HG03097 (cell line): ENCODE measurements around the gene HOXB13.

ENCODE experiments used
- ATAC-seq: cut with Tn5 transposase; IDR thresholded peaks from one replicate; pipeline ENCODE4 v1.9.1; 2021; ENCODE audit not compliant: unreplicated experiment, low FRiP score

HOXB13 gene

DNA sequence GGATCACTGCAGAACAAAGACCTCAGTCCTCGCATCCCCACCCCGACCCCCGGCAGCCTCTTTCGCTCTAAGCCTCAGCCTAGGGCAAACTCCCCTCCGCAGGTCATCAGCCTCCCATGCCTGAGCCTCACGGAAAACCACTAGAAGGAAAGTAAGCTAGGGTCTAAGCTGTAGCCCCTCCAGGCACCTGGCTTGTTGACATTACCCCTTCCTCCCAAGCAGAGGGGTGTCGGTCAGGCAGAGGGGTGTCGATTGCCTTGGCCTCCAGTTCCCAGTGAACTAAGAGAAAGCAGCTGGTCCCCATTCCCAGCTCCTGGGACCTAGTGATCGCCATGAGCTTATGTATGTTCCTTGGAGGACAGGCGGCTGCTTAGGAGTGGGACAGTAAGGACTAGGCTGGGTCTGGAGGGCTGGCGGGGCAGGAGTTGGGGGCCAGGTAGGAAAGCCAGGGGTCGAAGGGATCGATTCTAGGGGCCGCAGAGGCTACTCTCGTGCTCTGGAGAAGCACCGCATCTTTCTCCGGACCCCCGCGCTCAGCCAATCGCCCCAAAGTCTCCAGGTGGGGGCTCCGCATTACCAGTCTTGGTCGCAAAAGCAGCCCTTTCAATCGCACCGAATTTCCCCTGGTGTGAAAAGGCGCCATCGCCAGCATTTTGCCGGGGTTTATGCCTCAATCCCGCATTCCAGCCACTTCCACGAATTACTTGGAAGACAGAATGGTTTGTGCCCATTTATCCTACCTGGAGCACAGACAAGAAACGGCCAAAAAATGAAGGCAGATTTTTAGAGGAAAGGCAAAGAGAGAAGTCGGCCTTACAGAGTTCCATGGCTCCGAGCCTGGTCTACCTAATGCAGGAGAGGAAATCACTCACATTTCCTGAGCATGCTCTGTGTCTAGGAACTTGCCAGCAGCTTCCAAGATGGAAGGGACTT lies 21.3 kb upstream of the HOXB13 start:
- no peak for ATAC-seq

DNA sequence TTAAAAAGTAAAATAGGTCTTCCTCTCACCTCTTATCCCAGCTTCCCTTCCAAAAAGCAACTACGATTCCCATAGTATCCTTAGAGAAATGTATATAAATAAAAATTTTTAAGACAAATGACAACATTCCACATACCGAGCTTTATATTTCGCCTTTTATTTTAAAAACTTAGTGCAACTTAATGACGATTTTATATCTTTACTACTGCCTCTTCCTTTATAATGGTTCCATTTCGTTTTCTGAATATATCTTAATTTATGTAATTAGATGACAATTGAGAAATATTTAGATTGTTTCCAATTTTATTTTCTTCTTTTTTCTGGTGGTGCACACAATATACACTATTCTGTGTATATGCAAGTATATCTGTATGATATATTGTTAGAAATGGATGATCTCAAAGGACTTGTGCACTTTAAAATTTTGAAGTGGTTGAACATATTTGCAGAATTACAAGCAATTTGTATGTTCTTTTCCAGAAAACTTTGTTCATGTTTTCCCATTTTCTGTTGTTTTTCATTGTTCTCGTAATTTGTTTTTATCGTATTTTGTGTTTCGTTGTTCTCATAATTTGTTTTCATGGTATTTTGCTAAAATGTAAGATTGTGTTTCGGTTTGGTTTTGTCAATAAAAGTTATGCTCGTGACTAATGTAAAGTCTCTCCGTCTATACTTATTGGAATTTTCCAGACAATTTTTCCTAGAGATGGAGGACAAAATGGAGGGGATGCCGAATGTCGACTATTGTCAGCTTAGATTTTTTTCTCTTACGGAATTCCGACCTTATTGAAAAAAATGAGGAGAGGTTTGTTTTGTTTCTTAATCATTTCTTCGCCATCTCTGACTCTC lies 20.4 kb upstream of the HOXB13 start:
- ATAC-seq, result no peak

DNA sequence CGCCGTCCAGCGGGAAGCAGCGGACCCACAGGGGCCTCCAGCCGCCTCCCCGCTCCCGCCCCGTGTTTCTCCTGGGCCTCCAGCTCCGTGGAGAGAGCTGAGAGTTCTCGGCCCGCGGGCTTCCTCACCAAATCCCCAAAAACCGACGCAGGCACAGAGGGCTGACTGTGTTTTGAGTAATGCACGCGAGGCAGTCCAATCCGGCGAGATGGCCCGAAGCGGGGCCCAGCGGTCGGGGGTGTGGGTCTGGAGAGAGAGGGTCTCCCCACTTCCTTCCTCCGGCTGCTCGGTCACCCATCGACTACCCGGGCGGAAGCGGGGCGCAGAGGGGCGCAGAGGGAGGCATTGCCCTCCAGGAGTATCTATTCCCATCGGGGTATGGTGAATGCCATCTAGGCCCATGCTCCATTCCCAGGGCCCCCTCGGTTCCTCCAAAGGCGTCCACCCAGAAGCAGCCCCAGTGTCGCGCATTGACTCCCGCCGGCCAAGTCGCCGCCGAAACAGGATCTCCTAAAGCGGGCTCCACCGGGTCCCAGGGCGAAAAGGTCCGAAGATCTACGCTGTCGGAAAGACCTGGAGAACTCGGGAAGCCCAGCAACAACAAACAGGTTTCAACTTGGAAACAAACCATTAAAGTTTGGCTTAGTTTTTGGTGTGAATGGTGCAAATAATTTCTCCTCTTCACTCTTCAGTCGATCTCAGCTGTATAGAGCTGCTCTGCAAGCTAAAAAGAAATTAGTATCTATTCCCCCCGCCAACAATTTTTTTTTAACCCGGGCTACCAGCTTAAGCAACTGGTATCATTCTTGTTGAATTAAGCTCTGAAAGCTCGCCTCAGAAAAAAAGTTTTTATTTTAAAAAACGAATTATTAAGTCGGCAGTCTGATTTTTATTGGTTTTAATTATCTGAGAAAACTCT lies 19.2 kb upstream of the HOXB13 start:
- ATAC-seq, result no peak

DNA sequence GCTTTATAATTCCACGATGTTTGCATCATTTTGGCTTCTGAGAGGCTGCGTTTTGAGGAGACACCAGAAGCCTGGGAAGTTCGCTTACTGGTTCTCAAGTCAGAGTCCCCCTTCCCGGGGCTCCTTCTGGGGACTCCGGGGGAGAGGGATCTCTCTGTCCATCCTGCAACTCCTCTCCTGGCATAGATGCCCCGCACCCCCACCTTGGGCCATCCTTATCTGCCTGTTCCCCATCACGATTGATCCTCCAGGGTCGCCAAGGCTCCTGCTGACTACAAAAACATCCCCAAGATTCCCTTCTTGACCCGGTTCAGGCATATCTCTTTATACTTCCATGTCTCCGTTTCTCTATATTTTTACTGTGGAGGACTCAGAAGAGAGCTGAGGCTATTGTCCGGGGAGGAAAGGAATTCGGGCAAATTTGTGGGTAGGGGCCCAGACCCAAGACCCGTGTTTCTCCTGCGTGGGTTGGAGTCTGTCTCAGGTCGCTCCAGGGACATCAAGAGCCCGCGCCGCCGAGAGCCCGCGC lies 18.4 kb upstream of the HOXB13 start:
- no peak for ATAC-seq

DNA sequence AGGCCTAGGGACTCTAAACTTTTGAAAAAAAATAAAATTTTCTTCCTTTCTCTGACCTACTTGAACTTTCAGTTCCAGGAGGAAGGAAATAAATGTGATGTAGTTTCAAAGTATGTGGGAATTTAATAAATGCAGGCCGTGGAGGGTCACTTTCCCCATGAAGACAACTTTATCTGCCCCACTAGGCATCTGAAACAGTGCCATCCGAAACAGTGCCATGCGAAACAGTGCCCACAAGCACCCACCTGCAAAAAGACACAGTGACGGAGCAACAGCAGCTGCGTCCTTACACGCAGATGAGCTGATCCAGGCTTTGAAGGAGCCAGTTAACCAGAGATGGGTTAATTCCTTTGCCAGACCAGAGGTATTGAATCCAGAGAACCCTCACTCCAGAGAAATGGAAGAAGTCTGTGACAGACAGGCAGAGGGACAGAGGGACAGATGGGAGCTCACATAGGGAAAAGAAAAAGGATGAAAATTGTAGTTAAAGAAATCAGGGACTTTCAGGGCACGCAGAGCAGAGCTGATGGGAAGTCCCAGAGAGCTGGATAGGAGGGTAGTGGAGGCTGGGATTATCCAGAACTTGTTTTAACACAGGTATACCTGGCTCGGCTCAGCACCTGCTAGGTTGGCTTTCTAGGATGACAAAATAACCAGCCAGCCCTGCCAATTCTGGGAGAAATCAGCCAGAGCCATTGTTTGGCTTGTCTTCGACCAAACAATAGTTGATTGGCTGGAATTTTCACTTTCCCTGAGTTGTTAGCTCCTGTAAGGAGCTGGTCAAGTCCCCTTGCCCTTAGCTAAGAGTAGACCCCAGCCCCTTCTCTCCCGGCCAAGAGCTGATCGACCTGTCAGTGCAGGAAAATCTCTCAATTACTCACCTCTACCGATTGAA lies 17.1 kb upstream of the HOXB13 start:
- no peak for ATAC-seq

DNA sequence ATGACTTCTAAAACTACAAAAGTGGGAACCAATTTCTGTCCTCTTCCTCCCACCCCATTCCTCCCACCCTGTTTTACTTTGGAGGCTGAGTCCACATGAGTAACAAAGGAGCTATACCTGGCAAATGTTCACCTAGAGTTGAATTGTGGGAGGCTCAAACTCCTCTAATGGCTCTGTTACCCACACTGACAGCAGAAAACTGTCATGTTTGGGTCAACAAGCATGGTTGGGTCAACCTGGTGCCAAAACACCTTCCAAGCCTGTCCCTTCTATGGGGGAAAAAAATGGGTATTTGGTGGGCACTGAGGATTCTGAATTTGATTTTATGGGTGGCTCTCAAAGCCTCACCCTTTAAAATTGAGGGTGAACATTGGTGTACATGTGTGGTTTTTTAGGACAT lies 12.0 kb upstream of the HOXB13 start:
- no peak for ATAC-seq

DNA sequence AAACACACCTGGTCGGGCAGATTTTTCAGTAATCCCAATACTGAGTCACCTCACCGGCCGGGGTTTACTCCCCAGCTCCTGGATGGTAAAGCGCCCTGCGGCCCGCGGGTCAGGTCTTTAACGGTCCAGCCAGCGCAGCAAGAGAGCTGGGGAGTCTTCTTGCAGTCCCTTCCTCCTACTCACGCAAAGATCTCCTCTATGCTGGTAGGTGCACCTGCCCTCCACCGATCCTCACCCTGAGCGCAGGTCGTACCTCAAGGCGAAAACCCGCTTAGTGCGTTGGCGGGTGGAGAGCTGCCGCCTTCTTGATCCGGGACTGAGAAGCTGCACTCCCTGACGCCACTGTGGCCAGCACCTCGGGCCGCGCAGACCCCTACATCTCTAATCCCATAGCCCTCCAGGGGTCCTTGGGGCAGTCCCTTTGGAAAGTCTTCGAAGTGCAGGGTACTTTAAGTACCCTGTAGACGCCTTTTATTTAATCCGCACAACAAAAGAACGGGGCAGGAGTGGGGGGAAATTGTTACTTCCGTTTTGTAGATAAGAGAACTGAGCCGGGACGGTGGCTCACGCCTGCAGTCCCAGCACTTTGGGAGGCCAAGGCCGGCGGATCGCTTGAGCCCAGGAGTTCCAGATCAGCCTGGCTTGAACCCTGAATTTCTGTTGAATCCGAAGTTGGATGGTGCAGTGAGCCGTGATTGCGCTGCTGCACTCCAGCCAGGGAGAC lies 10.4 kb upstream of the HOXB13 start:
- no peak for ATAC-seq

DNA sequence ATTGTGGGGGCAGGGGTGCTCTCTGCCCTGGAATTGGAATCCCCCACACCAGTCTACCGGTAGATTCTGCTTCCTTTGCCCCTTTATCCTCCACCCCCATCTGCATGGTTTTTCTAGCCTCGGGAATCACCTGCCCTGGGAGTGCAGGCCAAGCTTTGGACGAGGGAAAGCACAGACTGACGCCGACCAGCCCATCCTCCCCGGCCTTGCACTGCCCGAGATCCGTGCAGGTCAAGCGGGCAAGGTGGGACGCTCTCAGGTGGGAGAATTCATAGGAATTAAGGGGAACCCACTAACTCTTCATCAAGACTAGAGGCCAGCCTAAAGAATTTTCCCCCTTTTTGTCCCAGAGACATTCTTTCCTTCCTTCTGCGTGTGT lies 9.9 kb upstream of the HOXB13 start:
- no peak for ATAC-seq

DNA sequence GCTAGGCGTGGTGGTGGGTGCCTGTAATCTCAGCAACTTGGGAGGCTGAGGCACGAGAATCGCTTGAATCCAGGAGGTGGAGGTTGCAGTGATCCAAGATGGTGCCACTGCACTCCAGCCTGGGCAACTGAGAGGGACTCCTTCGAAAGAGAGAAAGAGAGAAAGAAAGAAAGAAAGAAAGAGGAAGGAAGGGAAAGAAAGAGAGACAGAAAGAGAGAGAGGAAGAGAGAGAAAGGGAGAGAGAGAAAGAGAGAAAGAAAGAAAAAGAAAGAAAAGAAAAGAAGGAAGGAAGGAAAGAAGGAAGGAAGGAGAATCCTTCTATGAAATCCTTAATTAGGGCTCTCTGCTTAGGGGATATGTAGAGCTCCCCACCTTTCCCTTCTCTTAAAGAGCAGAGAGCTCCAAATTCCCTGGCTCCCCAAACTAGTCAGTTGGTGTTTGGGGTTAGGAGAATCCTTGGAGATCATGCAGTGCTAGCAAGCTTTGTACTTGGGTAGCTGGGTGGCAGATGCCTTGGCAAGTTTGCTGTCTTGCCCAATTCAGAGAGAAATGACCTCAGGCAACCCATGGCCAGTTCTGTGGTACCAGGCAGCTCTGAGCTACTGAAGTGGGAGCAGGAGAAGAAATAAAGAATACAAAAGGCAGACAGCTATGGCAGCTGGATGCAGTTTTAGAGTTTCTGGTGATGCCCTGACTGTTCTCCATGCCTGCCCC lies 8.9 kb upstream of the HOXB13 start:
- no peak for ATAC-seq

DNA sequence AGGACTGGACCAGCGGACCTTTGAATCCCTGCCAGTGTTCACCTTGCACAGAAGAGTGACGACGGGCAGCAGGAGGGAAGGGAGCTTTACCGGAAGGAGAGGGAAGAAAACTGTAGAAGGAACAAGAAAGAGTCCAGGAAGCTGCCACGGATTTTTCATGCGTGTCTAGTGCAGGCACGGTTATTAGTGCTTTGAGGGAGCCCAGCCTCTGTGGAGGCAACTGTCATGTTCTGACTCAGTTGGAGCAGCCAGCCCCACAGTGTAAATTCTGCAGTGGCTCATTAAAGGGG lies 6.5 kb upstream of the HOXB13 start:
- no peak for ATAC-seq

DNA sequence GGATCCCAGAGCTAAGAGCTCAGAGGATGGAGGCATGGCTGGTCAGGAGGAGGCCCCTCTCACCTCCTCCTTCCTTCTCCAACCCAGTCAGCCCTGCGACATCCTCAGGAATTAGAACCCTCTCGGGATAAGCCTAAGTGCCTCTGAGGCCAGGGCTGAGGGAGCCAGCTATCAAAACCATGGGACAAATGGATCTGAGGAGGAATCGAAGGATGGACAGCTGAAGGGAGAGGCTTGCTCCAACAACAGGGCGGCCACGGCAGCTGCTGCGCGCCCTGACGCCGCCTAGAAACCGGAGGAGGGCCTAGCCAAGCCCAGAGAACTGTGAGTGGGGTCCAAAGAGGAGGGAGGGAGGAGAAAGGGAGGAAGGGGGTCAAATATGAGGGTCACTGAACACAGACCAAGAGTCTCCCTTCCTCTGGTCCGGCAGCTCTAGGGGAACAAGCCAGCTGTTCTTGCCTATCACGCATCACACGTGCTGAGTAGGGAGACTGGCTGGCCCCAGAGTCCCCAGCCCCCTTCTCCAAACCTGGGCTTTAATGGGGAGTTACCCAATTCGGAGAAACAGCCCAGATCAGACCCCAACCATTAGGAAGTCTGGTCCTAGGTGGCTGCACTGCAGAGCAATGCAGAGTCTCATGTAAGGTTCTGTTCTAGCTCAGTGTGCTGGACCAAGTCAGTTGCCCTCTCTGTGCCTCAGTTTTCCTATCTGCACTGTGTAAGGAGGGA lies 5.9 kb upstream of the HOXB13 start:
- ATAC-seq, result no peak

DNA sequence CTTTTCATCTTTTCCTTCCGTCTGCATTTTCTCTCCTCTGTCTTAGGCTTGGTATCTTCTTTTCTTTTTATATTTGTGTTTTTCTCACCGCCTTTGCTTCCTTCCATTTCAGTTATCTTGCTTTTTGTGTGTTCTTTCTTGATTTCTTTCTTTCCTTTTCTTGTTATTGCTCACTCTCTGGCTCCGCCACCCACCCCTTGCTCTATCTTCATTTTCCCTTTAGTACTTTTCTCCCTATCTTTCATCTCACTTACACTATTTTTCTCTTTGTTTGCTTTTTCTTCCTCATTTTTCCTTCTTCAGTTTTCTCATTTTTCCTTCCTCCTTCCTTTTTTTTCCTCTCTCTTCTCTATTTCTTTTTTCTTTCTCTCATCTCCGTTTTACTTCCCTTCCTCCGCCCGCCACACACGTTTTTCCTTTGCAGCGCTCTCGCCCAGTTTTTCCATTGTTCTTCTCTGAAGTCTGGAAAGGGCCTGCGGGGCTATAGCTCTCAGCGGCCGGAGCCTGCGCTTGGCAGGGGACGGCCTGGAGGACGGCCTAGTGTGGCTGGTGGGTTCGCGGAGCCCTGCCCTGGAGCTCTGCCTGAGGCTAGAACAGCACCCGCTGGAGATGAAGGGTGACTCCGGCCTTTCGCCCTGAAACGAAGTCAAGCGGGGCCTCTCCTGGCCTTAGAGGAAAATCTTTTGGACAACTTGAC lies 5.2 kb upstream of the HOXB13 start:
- no peak for ATAC-seq

DNA sequence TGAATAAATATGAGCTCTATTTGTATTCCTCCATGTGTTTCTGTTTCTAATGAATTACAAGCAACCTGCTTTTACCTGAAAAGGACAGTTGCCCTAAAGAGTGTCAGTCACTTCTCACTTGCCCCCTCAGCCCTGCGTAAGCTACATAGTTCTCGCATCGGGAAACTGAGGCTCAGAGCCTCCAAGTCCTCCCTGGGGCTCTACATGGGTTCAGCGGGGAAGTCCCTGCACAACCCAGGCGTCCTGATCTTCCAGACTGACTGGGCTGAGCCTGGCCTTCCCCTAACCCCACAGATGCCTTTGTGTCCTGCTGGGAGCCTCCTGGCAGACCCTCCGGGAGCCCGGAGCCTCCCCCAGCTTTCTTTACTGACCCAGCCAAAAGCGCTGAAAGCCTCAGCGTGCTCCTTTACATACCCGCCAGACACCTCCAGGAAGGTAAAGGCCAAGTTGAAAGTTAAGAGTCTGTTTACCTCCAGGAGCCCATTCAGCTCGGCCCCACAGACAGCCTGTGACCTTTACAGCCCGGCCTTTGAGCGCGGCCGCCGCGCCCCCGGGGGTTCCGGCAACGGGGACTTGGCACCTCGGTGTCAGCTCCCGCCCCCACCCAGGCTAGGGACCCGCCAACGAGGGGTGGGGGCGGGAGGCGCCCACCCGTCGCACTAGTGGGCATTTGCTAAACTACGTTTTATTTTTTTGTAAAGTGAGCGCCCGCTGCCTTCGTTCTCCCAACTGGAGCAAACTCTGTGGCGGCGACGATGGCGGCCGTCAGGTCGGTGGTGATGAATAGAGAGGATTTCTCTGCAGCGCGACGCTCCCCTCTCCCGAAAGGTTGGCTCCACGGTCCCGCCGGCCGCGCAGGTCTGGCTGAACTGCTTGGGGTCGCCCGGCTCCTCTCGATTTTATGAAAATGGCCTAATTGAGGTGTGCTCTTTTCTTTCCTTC lies 4.4 kb upstream of the HOXB13 start:
- no peak for ATAC-seq

DNA sequence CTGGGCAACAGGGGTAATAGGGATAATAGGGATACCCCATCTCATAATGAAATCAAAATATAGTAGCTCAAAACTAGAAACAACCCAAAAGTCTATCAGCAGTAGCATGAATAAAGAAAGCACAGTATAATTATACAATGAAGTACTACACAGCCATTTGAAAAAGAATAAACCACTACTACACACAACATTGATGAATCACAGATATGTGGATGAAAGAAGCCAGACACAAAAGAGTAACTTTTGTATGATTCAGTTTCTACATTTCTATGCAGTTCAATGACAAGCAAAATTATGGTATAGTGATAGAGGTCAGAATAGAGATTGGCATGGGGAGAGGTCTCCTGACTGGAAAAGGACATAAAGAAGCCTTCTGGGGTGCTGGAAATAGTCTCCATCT lies 2.8 kb upstream of the HOXB13 start:
- no peak for ATAC-seq

DNA sequence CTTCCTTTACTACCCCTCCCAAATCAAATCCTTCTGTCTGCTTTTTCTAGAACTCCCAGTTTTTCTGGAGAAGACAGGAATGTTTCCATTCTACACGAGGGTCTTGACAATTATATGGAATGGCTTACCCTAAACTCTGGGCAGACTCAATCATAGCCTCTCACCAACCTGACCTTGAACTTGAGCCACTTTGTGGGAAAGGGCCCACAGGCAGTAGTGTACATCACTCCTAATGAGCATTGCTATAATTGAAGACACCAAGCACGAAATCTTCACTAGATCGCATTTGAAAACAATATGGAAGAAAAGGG lies 1.6 kb upstream of the HOXB13 start:
- no peak for ATAC-seq
